Renal cortex interstitium (tissue), 11 donors: ENCODE data around the gene RNF220. TPM values are rescaled to one million over a fixed set of nuclear protein-coding genes. Genes with fewer than 3 reads are reported as not detected.

Experiments
- DNase-seq, 11 donors: peaks; one replicate each; pipeline ENCODE4 v3.0.0-alpha.2; 2013; ENCODE audit warnings: low read depth in 9 of 11, low spot score in 4 of 11; ENCODE audit errors: extremely low read depth in 1 of 11
- polyA plus RNA-seq, 3 donors: library from polyadenylated mRNA; unstranded; fragments of 120-200 nt; gene quantifications; one replicate each; pipeline ENCODE4 v1.2.1, GENCODE V29; 2013; ENCODE audit not compliant: insufficient read length in 3 of 3

The RNF220 gene
- polyA plus RNA-seq, 3 donors, result 94.1 to 103 (median 102) TPM

DNA sequence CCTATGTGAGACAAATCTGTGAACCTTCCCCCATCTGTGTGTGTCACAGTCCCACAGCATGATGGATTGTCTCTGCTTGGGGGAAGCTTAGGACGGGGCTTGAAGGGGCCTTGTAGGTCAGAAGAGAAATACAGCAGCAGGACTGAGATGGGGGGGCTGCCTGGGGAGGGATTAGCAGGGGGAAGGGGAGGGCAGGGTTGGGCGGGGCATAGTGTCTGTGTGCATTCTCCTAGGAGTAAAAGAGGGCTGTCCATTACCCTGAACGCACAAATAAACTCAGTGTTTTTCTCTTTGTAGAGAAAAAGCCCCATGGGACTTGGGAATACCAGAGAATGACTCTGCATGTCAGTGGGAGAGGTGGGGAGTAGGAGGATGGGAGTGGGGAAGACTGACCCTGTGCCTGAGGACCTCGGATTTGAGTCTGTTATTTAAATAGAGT is 16.4 kb downstream of the RNF220 start:
- DNase-seq, result no peak

DNA sequence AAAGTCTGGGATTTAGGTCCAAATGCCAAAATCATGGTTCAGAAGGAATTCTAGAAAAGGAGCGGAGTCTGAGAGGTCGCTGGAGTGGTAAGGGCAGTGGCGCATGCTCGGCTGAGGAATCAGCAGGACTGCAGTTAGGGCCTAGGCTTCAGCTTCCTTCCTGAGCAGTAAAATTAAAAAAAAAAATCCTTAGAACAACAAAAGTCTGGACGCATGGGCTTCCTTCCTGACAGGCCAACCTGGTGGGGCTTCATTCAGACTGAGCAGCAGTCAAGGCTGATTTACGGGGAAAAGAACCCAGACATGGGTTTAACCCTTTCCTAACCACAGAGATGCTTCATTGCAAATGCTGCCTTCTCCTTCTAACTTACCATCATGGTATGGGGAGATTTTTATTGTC is 17.1 kb downstream of the RNF220 start:
- DNase-seq, result no peak

DNA sequence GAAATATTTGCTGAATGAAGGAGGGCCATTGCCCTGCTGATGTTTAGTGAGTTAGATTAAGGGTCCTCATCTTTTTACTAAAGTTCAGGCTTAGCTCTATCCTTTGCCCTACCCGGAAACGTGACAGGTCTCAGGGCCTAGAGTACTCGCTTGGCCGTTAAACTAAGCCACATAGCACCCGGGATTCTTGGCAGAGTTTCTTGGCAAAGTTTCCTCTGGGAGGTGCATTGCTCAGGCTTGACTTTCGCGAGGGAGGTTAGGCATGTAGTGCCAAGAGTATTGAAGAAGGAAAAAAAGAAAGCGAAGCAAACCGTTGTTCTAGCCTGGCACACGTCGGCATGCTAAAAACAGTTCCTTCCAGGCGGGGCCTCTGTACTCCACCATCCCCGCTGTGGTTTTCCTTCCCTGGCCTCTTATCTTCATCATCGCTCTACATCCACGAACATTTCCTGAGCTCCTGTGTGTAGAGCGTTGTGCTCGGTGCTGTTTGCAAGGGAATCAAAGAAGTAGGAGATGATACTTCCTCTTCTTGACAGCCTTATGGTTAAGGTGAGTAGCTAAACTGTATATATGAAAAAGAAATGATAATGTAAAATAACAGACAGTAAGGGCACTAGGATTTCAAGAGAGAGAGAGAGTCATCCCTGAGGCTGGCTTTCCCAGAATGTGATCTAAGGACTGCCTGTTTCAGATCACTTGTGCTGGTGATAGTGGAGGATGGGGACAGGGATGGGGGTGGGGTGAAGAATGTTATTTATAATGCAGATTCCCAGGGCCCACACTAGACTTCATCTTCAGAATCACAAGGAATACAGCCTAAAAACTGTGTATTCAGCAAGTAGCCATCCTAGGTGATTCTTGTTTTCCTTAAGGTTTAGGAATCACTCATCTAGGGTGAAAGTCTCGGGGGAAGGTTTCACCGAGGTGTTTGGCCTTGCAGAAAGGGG is 18.8 kb downstream of the RNF220 start:
- no peak for DNase-seq

DNA sequence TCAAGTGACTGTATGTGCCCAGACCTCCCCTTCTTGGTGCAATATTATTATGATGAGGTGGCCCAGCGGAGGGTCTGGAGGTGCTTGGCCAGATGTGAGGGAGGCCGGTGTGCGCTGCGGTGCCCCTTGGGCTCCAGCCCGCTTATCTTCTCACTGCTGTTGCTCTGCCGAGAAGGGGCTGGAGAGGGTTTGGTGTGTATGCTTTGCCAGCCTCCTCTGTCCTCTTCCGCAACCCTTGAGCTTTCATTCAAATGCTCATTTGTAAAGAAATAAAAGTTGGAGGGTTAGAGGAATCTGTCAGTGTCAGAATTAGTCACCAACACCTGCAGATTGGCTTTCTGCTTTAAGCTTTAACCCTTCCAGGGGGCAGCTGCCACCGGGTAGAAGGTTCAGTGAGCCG is 19.7 kb downstream of the RNF220 start:
- no peak for DNase-seq

DNA sequence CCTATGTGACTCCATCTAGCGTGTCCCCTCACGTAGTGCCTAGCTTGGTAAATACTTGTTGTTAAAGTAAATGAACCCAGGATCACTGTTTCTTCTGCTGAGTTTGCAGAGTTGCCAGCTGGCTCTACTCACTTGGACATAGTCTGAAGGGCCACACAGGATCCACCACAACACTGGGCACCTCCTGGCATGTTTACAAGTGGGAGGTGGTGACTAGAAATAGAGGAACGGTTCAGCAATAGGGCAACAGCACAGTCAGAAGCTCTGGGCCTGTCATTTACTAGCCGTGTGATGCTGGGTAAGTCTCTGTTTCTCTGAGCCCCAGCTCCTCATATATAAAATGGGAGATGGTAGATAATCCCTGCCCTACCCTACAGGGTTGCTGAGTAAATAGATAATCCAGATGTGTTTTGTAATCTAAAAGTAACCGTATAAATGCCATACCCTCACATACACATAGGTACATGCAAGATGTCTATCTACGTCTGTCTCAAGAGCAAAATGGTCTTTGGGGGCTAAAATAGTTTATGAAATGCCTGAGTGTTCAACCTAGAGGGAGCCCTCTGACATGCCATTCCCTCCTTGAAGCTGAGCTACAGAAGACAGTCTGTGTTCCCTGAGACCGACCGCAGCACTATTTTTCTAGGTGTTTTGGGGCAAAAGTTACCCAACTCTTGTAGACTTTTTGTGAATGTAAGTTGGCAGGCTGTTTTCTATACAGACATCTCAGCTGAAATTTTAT is 20.5 kb downstream of the RNF220 start:
- no peak for DNase-seq

DNA sequence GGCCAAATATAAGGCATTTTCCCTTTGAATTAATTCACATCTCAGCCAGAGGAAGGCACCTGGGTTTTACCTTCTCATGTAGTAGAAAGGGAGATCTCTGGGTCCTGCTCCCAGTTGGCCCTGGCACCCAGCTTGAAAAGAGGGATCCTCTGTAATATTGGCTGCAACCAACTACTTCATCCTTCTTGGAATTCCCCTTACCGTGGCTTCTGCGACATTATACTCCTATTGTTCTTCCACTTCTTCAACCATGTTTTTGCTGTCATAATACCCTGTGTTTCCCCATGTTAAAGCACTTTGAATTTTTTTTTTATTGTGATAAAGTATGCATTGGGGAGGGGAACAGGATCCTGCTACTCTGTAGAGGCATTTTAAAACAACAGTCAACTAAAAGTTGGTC is 26.8 kb downstream of the RNF220 start:
- DNase-seq, result no peak

DNA sequence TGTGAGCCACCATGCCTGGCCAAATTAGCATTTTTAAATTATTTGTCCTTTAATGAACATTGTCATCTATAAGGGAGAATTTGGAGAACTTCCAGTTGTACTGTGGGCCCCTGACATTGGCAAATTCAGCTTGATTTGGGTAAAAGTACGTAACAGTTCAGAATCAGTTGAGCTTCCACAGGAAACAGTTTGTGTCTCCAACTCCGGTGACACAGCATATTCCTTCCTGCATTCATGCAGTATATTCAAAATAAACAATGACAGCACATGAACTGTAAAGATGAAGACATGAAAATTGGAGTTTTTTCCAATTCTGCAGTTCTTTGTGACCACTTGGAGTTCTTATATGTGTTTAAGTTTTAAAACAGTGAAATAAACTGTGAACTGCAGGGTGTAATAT is 28.2 kb downstream of the RNF220 start:
- DNase-seq, result no peak

DNA sequence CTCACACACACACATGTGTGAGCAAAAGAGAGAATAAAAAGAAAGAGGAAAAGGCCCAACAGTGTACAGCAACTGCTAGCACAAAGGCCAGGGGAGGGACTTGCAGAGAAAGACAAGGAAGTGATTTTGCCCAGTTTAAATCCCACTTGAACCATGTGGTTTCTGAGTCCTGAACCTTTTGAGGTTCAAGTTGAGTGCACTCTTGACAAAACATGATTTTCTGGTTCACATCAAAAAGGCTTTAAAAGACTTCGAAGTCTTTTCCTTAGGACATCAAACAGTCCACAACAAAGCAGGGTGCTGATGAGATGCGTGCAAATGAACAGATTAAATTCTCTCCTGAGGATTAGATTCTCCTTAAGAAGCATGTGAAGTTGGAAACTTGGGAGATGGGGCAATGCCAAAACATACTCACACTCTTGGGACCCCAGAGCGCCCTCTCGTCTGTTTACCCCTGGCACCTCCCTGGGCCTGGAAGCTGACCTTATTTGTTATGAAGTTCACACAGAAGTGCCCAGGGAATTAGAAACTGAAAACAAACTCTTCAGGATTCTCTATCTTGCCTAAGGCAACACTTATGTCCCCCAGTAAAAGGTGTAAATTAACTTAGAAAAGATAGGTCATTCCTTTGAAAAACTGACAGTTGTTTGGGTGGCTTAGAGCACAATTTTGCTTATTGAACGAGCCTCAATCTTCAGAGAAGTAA is 31.5 kb downstream of the RNF220 start:
- DNase-seq, result no peak

DNA sequence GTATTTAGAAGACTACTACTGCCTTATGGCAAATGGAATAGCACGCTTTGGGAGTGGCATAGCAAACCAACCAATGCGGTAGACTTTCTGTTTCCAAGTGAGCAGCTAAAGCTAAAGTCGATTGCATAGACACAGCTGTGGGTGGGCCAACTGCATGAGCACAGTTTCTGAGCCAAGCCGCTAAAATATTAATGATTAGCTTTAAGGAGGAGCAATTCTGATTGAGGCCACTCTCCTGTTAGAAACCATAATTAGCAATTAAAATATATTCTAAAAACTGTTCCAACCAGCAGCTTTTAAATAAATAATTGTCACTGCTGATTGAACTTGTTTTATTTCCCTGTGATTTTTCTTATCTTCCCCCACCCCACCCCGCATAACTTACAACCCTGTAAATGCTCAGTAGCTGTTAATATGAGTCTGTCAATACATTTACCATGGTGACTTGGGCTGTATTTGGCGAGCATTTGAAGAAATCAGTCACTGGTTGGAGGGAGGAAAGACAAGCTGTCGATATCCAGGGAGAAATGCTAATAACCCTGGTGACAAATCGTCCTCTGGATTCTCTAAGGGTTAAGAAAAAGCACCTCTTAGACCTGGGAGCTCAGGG is 32.2 kb downstream of the RNF220 start:
- no peak for DNase-seq

DNA sequence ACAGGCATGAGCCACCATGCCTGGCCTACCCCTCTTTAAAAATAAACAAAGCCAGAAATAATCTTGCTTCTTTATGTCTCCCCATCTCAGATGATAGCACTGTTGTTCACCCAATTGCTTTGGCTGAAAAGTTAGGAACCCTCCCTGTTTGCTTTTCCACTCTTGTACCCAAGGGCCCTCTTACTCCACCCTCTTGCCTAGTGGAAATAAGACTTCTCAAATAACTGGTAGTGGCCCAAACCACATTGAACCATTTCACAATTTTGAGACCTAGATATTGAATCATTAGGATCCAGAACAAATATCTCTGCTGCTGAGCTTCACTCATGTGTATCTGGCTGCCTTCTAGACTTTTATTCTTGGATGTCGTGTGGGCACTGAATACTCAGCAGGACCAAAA is 37.7 kb downstream of the RNF220 start:
- no peak for DNase-seq

DNA sequence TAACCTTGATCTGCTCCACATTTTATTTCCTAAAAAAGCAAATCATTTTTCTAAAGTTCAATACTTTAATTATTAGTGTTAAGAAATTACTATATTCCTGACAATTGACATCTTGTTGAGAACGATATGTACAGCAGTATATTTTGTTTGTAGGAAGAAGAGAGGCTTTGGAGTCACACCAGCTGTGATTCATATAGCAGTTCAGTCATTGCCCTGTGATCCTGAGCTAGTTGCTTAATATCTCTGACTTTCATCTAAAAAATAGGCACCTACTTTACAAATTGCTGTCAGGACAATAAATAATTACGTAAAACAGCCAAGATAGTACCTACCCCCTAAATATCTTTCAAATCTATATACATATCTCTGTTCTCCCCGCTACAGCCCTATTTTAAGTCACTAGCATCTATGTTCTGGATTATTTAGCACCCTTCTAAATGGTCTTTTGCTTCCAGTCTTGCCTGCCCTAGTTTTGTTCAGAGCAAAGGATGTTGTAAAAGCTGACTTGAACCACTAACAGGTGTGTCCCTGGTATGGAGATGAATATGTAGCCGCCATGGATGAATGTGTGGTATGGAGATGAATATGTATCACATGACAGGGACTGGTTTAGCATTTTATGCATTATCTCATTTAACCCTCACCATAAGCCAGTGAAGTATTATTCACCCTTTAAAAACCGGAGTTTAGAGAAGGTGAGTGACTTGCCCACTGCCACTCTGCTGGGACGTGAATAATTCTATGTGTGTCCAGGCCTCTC is 42.2 kb downstream of the RNF220 start:
- no peak for DNase-seq

DNA sequence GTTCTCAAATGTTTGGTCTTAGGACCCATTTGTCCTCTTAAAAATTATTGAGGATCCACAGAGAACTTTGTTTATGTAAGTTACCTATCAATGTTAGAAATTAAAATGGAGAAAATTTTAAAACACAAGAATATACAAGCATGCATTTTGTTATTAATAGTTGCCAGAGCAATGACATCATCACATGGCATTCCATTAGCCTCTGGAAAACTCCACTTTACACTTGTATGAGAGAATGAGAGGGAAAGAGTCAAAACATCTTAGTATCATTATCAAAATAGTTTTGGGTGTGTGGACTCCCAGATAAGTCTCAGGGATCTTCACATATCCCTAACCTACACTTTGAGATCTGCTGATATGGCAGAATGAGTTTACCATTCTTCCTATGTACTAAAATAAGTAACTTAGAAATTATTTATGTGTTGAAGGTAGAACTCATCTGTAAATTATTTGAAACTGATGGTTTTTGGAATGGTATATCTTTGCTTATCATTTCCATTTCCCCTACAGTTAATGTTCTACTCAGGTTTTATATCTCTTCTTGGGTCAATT is 48.8 kb downstream of the RNF220 start:
- no peak for DNase-seq

DNA sequence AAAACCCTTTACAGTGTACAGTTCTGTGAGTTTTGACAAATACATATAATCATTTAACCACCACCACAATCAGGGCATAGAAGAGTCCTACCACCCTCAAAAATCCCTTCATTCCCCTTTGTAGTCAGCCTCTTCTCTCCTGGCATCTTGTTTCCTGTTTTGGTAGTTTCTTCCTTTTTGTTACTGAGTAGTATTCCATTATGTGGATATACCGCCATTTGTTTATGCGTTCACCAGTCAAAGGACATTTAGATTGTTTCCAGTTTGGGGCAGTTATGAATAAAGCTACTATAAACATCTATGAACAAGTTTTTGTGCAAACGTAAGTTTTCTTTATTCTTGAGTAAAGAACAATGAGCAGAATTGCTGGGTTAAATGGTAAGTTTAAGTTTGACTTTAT is 49.6 kb downstream of the RNF220 start:
- no peak for DNase-seq

DNA sequence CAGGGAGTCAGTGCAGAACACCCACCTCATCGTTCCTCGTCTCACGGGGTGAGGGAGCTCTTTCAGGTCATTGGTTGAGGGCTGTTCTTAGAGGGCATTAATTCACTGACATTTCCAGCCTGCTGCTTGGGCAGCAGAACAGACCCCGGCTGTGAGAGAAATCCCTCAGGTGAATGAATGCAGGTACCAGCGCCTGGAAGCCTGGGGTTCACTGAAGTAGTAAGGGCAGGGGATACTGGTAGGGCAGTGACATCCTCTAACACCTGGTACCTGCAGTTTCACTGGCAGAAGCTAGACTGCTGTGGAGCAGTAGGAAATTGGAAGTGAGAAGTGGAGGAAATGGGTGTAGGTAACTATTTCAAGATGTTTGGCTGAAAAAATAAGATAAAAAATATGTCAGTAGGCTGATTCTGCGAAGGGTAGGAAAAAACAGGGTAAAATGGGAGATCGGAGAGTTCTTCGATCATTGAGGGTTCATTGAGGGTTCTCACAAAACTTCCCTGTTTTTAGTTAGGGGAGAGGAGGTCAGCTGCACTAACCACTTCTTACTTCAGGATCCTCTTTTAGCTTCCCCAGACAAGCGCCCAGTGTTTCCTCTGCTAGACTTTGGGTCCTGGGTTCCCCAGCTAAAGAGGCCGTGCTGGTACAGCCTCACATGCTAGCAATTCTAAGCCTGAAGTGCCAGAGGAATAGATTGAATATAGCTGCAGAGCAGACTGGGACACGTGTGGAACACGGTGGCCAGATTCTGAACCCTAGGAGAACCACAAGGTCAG is 55.2 kb downstream of the RNF220 start:
- no peak for DNase-seq

DNA sequence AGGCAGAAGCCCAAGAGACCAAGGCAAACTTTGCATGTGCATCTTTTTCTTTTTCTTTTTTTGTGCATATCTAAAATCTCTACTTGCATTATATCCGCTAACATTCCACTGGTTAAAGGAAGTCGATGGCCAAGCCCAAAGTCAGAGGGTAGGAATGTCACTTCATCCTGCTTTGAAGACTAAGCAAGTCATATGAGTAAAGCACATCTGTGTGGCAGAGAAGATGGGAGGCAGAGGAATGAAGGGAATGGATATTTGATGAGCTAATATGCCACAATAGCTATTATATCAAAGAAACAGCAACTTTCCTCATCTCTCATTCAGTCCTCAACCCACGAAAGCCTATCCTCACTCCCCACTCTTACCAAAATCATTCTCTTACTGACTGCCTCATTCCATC is 59.3 kb downstream of the RNF220 start:
- DNase-seq, result no peak

DNA sequence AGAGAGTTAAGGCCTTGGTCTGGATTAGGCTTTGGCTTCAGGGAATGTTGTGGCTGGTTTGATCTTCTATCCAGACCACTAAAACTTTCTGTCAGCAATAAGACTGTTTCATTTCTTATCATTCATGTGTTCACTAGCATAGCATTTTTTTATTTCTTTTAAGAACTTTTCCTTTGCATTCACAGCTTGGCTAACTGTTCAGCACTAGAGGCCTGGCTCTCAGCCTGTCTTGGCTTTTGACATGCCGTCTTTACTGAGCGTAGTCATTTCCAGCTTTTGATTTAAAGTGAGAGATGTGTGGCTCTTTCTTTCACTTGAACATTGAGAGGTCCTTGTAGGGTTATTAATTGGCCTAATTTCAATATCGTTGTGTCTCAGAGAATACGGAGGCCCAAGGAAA is 62.5 kb downstream of the RNF220 start:
- DNase-seq, result no peak

DNA sequence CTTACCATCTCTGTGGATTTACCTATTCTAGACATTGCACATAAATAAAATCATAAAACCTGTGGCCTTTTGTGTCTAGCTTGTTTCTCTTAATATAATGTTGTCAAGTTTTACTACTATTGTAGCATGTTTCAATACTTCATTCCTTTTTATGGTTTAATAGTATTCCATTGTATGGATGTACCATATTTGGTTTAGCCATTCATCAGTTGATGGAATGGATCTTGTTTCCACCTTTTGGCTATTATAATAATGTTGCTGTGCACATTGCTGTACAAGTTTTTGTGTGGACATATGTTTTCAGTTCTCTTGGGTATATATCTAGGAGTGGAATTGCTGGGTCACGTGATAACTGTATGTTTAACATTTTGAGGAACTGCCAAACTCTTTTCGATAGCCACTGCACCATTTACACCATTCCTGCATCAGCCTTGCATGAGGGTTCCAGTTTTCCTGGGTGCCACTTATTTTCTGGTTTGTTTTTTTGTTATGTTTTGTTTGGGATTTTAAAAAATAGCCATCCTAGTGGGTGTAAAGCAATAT is 66.9 kb downstream of the RNF220 start:
- no peak for DNase-seq
